ENCODE measurements around the gene ZFC3H1. TPM values are rescaled to one million over a fixed set of nuclear protein-coding genes. Genes with fewer than 3 reads are reported as not detected.

ZFC3H1 gene
- total and polyA plus RNA-seq, 2 experiments from 2014 or later = 15.1 to 27.0 TPM

- DNase-seq = no peak
- no peaks in the 10 kb centered on the region for H4K20me1 ChIP-seq (ENCODE audit: insufficient read depth)
- no peaks in the 10 kb centered on the region for H3K9me3 ChIP-seq (ENCODE audit: low read depth)
- no peak overlapping the region for H3K4me3 ChIP-seq
- no peaks in the 10 kb centered on the region for H3K4me1 ChIP-seq (ENCODE audit: insufficient read depth)
- WGBS, 2 experiments (ENCODE audit: low coverage in 1 of 2, low lambda C conversion rate in 2 of 2, missing lambda C conversion rate in 2 of 2) = 100% methylated on average over 1 of the region's 1 CpG
- peaks cover 98% of the 10 kb centered on the region for H3K36me3 ChIP-seq (ENCODE audit: low read depth)
- in situ Hi-C loops (cut with MboI) = no loop called here
- peaks cover 44% of the 10 kb centered on the region; the same call in 1 of the 2 replicates for H3F3A ChIP-seq (ENCODE audit: insufficient read depth)
- no peaks in the 10 kb centered on the region for H3K9me2 ChIP-seq (ENCODE audit: insufficient read depth)
- no peak for TF ChIP-seq EZH2phosphoT487 (IDR thresholded peaks at IDR 0.05; ENCODE audit: insufficient read depth, low read depth)
- TF ChIP-seq EZH2 (IDR thresholded peaks at IDR 0.05; ENCODE audit: insufficient read depth, poor library complexity, severe bottlenecking) = no peak
- no peak overlapping the region for H2AFZ ChIP-seq
- H3K9ac ChIP-seq = no peak overlapping the region
- peaks cover 73% of the 10 kb centered on the region for H3K79me2 ChIP-seq (ENCODE audit: insufficient read depth)
- no peak overlapping the region for H3K27ac ChIP-seq
- H3K27me3 ChIP-seq (replicated peaks; ENCODE audit: insufficient read depth) = no peaks in the 10 kb centered on the region
- no peak overlapping the region for H3K4me2 ChIP-seq (ENCODE audit: unreplicated experiment)
These were observed 41.7 kb downstream of the ZFC3H1 start for GRCh38 chr12:71621938-71622337.

GRCh38 chr12:71610031-71610795, 53.4 kb downstream of the ZFC3H1 start:
- no peaks in the 10 kb centered on the region for H3K9me2 ChIP-seq (ENCODE audit: insufficient read depth)
- WGBS, 2 experiments (ENCODE audit: low coverage in 1 of 2, low lambda C conversion rate in 2 of 2, missing lambda C conversion rate in 2 of 2) = 93 to 96% methylated on average over 6 of the region's 6 CpGs
- H3K79me2 ChIP-seq (ENCODE audit: insufficient read depth) = 0 out of 2 replicates have a peak, but pooled peaks cover 6% of the 10 kb centered on the region
- no peak overlapping the region for H3K9ac ChIP-seq
- H3F3A ChIP-seq (ENCODE audit: insufficient read depth) = peaks cover 51% of the 10 kb centered on the region
- H3K9me3 ChIP-seq (ENCODE audit: low read depth) = no peaks in the 10 kb centered on the region
- no peaks in the 10 kb centered on the region; the same call in 1 of the 2 replicates for H4K20me1 ChIP-seq (ENCODE audit: insufficient read depth)
- no peak overlapping the region for H3K27ac ChIP-seq
- H3K36me3 ChIP-seq (ENCODE audit: low read depth) = peaks cover 89% of the 10 kb centered on the region
- H3K4me1 ChIP-seq (ENCODE audit: insufficient read depth) = peaks cover 4% of the 10 kb centered on the region; the same call in 1 of the 2 replicates
- no peak for DNase-seq
- no peak overlapping the region for H3K4me2 ChIP-seq (ENCODE audit: unreplicated experiment)
- in situ Hi-C loops (cut with MboI) = no loop called here
- no peaks in the 10 kb centered on the region for H3K27me3 ChIP-seq (replicated peaks; ENCODE audit: insufficient read depth)
- TF ChIP-seq EZH2phosphoT487 (IDR thresholded peaks at IDR 0.05; ENCODE audit: insufficient read depth, low read depth) (no peak), EZH2 (IDR thresholded peaks at IDR 0.05; ENCODE audit: insufficient read depth, poor library complexity, severe bottlenecking) (no peak)
- no peak overlapping the region for H2AFZ ChIP-seq
- H3K4me3 ChIP-seq = no peak overlapping the region

- H3K9me3 ChIP-seq (ENCODE audit: low read depth) = no peaks in the 10 kb centered on the region
- no peak overlapping the region for H3K27ac ChIP-seq
- no peak overlapping the region for H3K4me2 ChIP-seq (ENCODE audit: unreplicated experiment)
- H3K4me1 ChIP-seq (ENCODE audit: insufficient read depth) = no peaks in the 10 kb centered on the region
- no peaks in the 10 kb centered on the region for H3K9me2 ChIP-seq (ENCODE audit: insufficient read depth)
- no peak overlapping the region for H3K9ac ChIP-seq
- H3K36me3 ChIP-seq (ENCODE audit: low read depth) = peaks cover 66% of the 10 kb centered on the region
- TF ChIP-seq EZH2 (IDR thresholded peaks at IDR 0.05; ENCODE audit: insufficient read depth, poor library complexity, severe bottlenecking) (no peak), EZH2phosphoT487 (IDR thresholded peaks at IDR 0.05; ENCODE audit: insufficient read depth, low read depth) (no peak)
- in situ Hi-C loops (cut with MboI) = no loop called here
- WGBS, 2 experiments (ENCODE audit: low coverage in 1 of 2, low lambda C conversion rate in 2 of 2, missing lambda C conversion rate in 2 of 2) = 98 to 99% methylated on average over 4 of the region's 4 CpGs
- no peaks in the 10 kb centered on the region for H3K27me3 ChIP-seq (replicated peaks; ENCODE audit: insufficient read depth)
- H3K79me2 ChIP-seq (ENCODE audit: insufficient read depth) = no peaks in the 10 kb centered on the region
- H3K4me3 ChIP-seq = no peak overlapping the region
- DNase-seq = no peak
- no peaks in the 10 kb centered on the region; the same call in 1 of the 2 replicates for H4K20me1 ChIP-seq (ENCODE audit: insufficient read depth)
- peaks cover 75% of the 10 kb centered on the region for H3F3A ChIP-seq (ENCODE audit: insufficient read depth)
- no peak overlapping the region for H2AFZ ChIP-seq
These were observed 55.9 kb downstream of the ZFC3H1 start for GRCh38 chr12:71607494-71608330.

- 0 out of 2 replicates have a peak, but pooled peaks cover 6% of the 10 kb centered on the region for H3K4me1 ChIP-seq (ENCODE audit: insufficient read depth)
- no peak overlapping the region for H3K27ac ChIP-seq
- no peaks in the 10 kb centered on the region for H3K9me2 ChIP-seq (ENCODE audit: insufficient read depth)
- no peak for DNase-seq
- in situ Hi-C loops (cut with MboI) = no loop called here
- H3K9me3 ChIP-seq (ENCODE audit: low read depth) = no peaks in the 10 kb centered on the region
- 98 to 99% methylated on average over 3 of the region's 3 CpGs for WGBS, 2 experiments (ENCODE audit: low coverage in 1 of 2, low lambda C conversion rate in 2 of 2, missing lambda C conversion rate in 2 of 2)
- peaks cover 76% of the 10 kb centered on the region for H3F3A ChIP-seq (ENCODE audit: insufficient read depth)
- H3K4me3 ChIP-seq = no peak overlapping the region
- no peaks in the 10 kb centered on the region; the same call in 1 of the 2 replicates for H4K20me1 ChIP-seq (ENCODE audit: insufficient read depth)
- peaks cover 41% of the 10 kb centered on the region for H3K36me3 ChIP-seq (ENCODE audit: low read depth)
- H2AFZ ChIP-seq = no peak overlapping the region
- no peak overlapping the region for H3K4me2 ChIP-seq (ENCODE audit: unreplicated experiment)
- H3K27me3 ChIP-seq (replicated peaks; ENCODE audit: insufficient read depth) = no peaks in the 10 kb centered on the region
- no peak overlapping the region for H3K9ac ChIP-seq
- no peak for TF ChIP-seq EZH2phosphoT487 (IDR thresholded peaks at IDR 0.05; ENCODE audit: insufficient read depth, low read depth)
- TF ChIP-seq EZH2 (IDR thresholded peaks at IDR 0.05; ENCODE audit: insufficient read depth, poor library complexity, severe bottlenecking) = no peak
- no peaks in the 10 kb centered on the region for H3K79me2 ChIP-seq (ENCODE audit: insufficient read depth)
These were observed 58.6 kb downstream of the ZFC3H1 start for GRCh38 chr12:71605039-71605438.
